PFSK-1 (cell line): ENCODE results near the gene CPB2.

Experiments used
- FOXP2 ChIP-seq: optimal IDR thresholded peaks from 2 replicates; pipeline ENCODE3; 2011; ENCODE audit warnings: borderline replicate concordance, control low read depth, inconsistent platforms; ENCODE audit not compliant: insufficient read depth; ENCODE audit errors: extremely low read length, extremely low read depth
- POLR2AphosphoS5 ChIP-seq: IDR thresholded peaks from 2 replicates; pipeline ENCODE4 v1.6.1; 2012; ENCODE audit warnings: low read depth, mild to moderate bottlenecking, control low read depth, low read length, moderate library complexity
- REST ChIP-seq, 2 experiments: IDR thresholded peaks; 2 replicates each; pipeline versions ENCODE4 v1.6.1 to v1.8.0; 2011 to 2012; ENCODE audit warnings: low read depth in 2 of 2, low read length in 2 of 2, control low read depth in 1 of 2, inconsistent platforms in 1 of 2, mild to moderate bottlenecking in 1 of 2, moderate library complexity in 1 of 2; ENCODE audit not compliant: insufficient read depth in 1 of 2
- SIN3A ChIP-seq: IDR thresholded peaks from 2 replicates; pipeline ENCODE4 v1.6.1; 2012; ENCODE audit warnings: mild to moderate bottlenecking, low read length, moderate library complexity, borderline replicate concordance; ENCODE audit not compliant: insufficient read depth
- TAF1 ChIP-seq: IDR thresholded peaks from 2 replicates; pipeline ENCODE4 v1.6.1; 2012; ENCODE audit warnings: low read length, control low read depth, borderline replicate concordance; ENCODE audit not compliant: insufficient read depth

CPB2 gene

GRCh38 chr13:46094478-46094877 is 10.4 kb downstream of the CPB2 start:
- no peak for TF ChIP-seq FOXP2
- no peak for TF ChIP-seq SIN3A
- no peak for TF ChIP-seq REST (IDR thresholded peaks at IDR 0.05; ENCODE audit: insufficient read depth in 1 of 2, low read depth in 2 of 2, low read length in 2 of 2)
- no peak for TF ChIP-seq POLR2AphosphoS5
- TF ChIP-seq TAF1, result no peak

- TF ChIP-seq FOXP2 (no peak), SIN3A (no peak), REST (IDR thresholded peaks at IDR 0.05; ENCODE audit: insufficient read depth in 1 of 2, low read depth in 2 of 2, low read length in 2 of 2) (no peak), POLR2AphosphoS5 (no peak), TAF1 (no peak)
Observed at GRCh38 chr13:46088821-46089562, 15.8 kb downstream of the CPB2 start.

GRCh38 chr13:46087481-46087880 is 17.4 kb downstream of the CPB2 start:
- TF ChIP-seq REST (IDR thresholded peaks at IDR 0.05; ENCODE audit: insufficient read depth in 1 of 2, low read depth in 2 of 2, low read length in 2 of 2) (no peak), FOXP2 (no peak), SIN3A (no peak), POLR2AphosphoS5 (no peak), TAF1 (no peak)

GRCh38 chr13:46086985-46087384 is 17.8 kb downstream of the CPB2 start:
- TF ChIP-seq REST (IDR thresholded peaks at IDR 0.05; ENCODE audit: insufficient read depth in 1 of 2, low read depth in 2 of 2, low read length in 2 of 2) (no peak), POLR2AphosphoS5 (no peak), FOXP2 (no peak), SIN3A (no peak), TAF1 (no peak)

GRCh38 chr13:46086421-46086922 is 18.4 kb downstream of the CPB2 start:
- TF ChIP-seq SIN3A (no peak), FOXP2 (no peak), REST (IDR thresholded peaks at IDR 0.05; ENCODE audit: insufficient read depth in 1 of 2, low read depth in 2 of 2, low read length in 2 of 2) (no peak), POLR2AphosphoS5 (no peak), TAF1 (no peak)
